ENCODE measurements around the gene COL25A1.

DNA sequence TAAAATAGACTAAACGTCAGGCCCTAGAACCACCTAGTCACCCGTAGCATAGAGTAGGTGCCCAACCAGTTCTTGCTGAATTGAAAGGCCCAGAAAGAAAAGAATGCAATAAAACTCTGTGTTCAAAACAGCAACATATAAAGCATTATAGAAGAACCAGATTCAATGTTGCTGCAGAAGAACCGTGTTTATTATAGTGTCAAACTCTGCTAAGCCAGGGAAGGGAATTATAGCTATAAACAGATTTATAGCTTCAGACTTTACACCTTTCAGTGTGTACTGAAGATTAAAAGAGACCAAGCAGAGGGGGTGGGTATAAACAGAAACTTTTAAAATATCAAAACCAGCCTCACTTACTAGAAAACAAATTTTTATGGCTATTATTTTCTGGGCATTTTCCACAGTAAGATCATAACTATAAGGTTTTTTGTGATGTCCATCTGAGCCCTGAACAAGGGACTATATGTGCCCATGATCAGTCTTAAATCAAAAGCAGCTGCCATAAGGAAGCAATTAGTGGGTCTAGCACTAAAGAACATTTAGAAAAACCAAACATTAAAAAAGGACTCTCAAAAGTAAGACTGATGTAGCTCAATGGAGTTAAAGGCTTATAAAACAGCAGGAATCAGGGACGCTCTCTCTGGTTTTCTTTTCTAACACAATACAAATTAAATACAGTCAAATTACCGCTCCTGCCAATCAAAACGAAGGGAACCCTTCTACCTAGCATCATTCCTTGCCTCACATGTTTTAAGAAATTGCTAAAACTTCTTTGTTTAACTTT lies 319.9 kb downstream of the COL25A1 start:
- no peak for TF ChIP-seq ZNF274 (IDR thresholded peaks at IDR 0.05; ENCODE audit: low read depth, low read length)
- TF ChIP-seq YY1 (IDR thresholded peaks at IDR 0.05; ENCODE audit: insufficient read depth, insufficient read length): no peak

Measured in NT2/D1 (cell line).